ENCODE measurements around the gene ABCD3. TPM values are rescaled to one million over a fixed set of nuclear protein-coding genes. Genes with fewer than 3 reads are reported as not detected.

ABCD3 gene
- total and polyA plus RNA-seq, 2 of the 4 experiments (the other 2 are of a cell fraction), result 13.6 to 32.6 TPM

DNA sequence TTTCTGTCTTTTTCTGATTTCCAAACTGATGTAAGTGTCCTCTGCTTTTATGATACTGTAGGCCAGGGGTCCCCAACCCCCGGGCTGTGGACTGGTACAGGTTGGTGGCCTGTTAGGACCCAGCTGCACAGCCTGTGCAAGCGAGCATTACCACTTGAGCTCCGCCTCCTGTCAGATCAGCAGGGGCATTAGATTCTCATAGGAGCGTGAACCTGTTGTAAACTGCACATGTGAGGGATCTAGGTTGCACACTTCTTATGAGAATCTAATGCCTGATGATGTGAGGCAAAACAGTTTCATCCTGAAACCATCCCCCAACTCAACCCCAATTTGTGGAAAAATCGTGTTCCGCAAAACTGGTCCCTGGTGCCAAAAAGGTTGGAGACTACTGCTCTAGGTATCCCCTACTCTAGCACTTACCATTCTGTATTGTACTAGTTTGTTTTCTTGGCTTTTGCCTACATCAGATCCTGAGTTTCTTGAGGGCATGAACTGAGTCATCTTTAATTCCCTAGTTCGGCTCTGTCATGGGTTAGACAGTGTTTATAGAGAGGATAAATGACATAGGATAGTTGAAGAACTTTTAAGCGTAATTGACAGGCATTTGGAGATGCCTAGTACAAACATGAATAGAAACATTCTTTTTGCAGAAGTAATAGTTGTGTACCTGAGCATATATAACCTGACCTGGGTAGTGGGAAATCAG is 4.1 kb downstream of the ABCD3 start:
- Histone ChIP-seq H3K9me3 (ENCODE audit: control insufficient read depth, insufficient read depth, low read length) (no peaks in the 10 kb centered on the region), H3K14ac (replicated peaks; ENCODE audit: low read depth, low read length) (no peak overlapping the region), H3K27ac (ENCODE audit: insufficient read depth, low read length) (no peak overlapping the region), H3K27me3 (ENCODE audit: control insufficient read depth, insufficient read depth, low read length) (no peaks in the 10 kb centered on the region), H2BK5ac (ENCODE audit: low read depth, low read length, poor library complexity, severe bottlenecking) (peak overlapping the region; percentile 14), H3K4ac (ENCODE audit: low read depth, low read length) (no peak overlapping the region), H2AK9ac (replicated peaks; ENCODE audit: low read depth, low read length, poor library complexity) (no peak overlapping the region), H3K56ac (ENCODE audit: extremely low read depth, insufficient read depth, low read length) (no peak overlapping the region), H2BK20ac (ENCODE audit: low read depth, low read length) (no peak overlapping the region), H2AK5ac (ENCODE audit: low read depth, low read length) (no peak overlapping the region), H2BK120ac (ENCODE audit: low read depth, low read length) (no peak overlapping the region), H3K4me3 (ENCODE audit: insufficient read depth, low read depth, low read length) (no peak overlapping the region), H3K18ac (ENCODE audit: low read depth, low read length) (no peak overlapping the region), H2AFZ (replicated peaks; ENCODE audit: low read length, poor library complexity) (no peak overlapping the region), H3K23ac (ENCODE audit: low read depth, low read length) (no peak overlapping the region; the same call in 1 of the 2 replicates), H4K20me1 (ENCODE audit: insufficient read depth, low read length) (peaks cover 47% of the 10 kb centered on the region), H4K8ac (ENCODE audit: low read depth in 2 of 2, low read length in 2 of 2) (no peak overlapping the region), H3K4me2 (ENCODE audit: low read depth, low read length) (peak overlapping the region; percentile 54; the same call in 1 of the 2 replicates), H3K36me3 (ENCODE audit: control insufficient read depth, insufficient read depth, low read length) (no peaks in the 10 kb centered on the region), H3K9ac (ENCODE audit: low read depth, low read length) (no peak overlapping the region), H3K4me1 (ENCODE audit: control insufficient read depth, insufficient read depth, low read length) (peaks cover 5% of the 10 kb centered on the region), H4K5ac (ENCODE audit: low read depth, low read length) (no peak overlapping the region), H3K9me1 (ENCODE audit: insufficient read depth, low read length) (0 out of 2 replicates have a peak, but pooled peaks cover 3% of the 10 kb centered on the region), H2BK15ac (ENCODE audit: low read depth, low read length) (no peak overlapping the region), H3K79me1 (ENCODE audit: low read depth in 1 of 2, low read length in 2 of 2) (peaks cover 34 to 61% of the 10 kb centered on the region in 2 experiments), H4K91ac (ENCODE audit: insufficient read depth, low read depth, low read length) (no peak overlapping the region)
- intact Hi-C loops (cut with micrococcal nuclease), result no loop called here
- dilution Hi-C loops (cut with HindIII; ENCODE audit: low sequenced_read_pairs, unreplicated experiment), result no loop called here
- ChIA-PET CTCF (no interaction called here), POLR2A (ENCODE audit: unreplicated experiment) (interaction anchor here (0.6 kb wide), 1 partner anchor 425 kb away, joined by 3 read pairs; no protein-coding TSS in a partner anchor)
- no TSS peak for BruUV-seq (replicated peaks)
- 68% methylated on average over 3 of the region's 8 CpGs; no CpG with 5 or more reads in 1 of the 2 experiments for WGBS, 2 experiments (ENCODE audit: extremely low coverage in 2 of 2, insufficient read length in 1 of 2)
- ATAC-seq (ENCODE audit: low read depth) (no peak), DNase-seq (peak; percentile 24)
- in situ Hi-C loops (cut with MboI; ENCODE audit: low sequenced_read_pairs), result no loop called here
- TF ChIP-seq SMC3 (IDR thresholded peaks at IDR 0.05; ENCODE audit: low read depth, low read length), result no peak
- no peak for TF ChIP-seq POLR2A (IDR thresholded peaks at IDR 0.05; ENCODE audit: low read depth, low read length)
- no peak for TF ChIP-seq BHLHE40 (IDR thresholded peaks at IDR 0.05; ENCODE audit: low read depth, low read length)
- TF ChIP-seq FOS (IDR thresholded peaks at IDR 0.05; ENCODE audit: low read depth, low read length), result no peak
- TF ChIP-seq MAZ (IDR thresholded peaks at IDR 0.05; ENCODE audit: borderline replicate concordance, low read depth, low read length), result no peak
- TF ChIP-seq, protein P1, sequence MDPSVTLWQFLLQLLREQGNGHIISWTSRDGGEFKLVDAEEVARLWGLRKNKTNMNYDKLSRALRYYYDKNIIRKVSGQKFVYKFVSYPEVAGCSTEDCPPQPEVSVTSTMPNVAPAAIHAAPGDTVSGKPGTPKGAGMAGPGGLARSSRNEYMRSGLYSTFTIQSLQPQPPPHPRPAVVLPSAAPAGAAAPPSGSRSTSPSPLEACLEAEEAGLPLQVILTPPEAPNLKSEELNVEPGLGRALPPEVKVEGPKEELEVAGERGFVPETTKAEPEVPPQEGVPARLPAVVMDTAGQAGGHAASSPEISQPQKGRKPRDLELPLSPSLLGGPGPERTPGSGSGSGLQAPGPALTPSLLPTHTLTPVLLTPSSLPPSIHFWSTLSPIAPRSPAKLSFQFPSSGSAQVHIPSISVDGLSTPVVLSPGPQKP (IDR thresholded peaks at IDR 0.05; ENCODE audit: borderline replicate concordance, low read depth, low read length), result no peak
- no peak for TF ChIP-seq MAFK (IDR thresholded peaks at IDR 0.05; ENCODE audit: low read depth, low read length)
- no peak for TF ChIP-seq RCOR1 (IDR thresholded peaks at IDR 0.05; ENCODE audit: insufficient replicate concordance, low read length)
- TF ChIP-seq, protein P2, sequence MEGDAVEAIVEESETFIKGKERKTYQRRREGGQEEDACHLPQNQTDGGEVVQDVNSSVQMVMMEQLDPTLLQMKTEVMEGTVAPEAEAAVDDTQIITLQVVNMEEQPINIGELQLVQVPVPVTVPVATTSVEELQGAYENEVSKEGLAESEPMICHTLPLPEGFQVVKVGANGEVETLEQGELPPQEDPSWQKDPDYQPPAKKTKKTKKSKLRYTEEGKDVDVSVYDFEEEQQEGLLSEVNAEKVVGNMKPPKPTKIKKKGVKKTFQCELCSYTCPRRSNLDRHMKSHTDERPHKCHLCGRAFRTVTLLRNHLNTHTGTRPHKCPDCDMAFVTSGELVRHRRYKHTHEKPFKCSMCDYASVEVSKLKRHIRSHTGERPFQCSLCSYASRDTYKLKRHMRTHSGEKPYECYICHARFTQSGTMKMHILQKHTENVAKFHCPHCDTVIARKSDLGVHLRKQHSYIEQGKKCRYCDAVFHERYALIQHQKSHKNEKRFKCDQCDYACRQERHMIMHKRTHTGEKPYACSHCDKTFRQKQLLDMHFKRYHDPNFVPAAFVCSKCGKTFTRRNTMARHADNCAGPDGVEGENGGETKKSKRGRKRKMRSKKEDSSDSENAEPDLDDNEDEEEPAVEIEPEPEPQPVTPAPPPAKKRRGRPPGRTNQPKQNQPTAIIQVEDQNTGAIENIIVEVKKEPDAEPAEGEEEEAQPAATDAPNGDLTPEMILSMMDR (conservative IDR thresholded peaks at IDR 0.05; ENCODE audit: low read depth, low read length), result no peak
- no peak for TF ChIP-seq NFE2L2 (IDR thresholded peaks at IDR 0.05; ENCODE audit: low read depth, low read length)
- no peak for TF ChIP-seq RFX5 (IDR thresholded peaks at IDR 0.05; ENCODE audit: low read depth, low read length)
- no peak for TF ChIP-seq CHD1 (IDR thresholded peaks at IDR 0.05; ENCODE audit: low read depth, low read length)
- no peak for TF ChIP-seq MXI1 (IDR thresholded peaks at IDR 0.05; ENCODE audit: borderline replicate concordance, low read depth, low read length)
- no peak for TF ChIP-seq CEBPB (IDR thresholded peaks at IDR 0.05; ENCODE audit: low read depth, low read length)
- no peak for TF ChIP-seq RAD21 (IDR thresholded peaks at IDR 0.05; ENCODE audit: low read length)
